Right forelimb (tissue), 1 donor: Measurements from ENCODE around the gene TSPAN17.

Experiments
- DNase-seq: peaks from one replicate; pipeline ENCODE4 v3.0.0-alpha.2; 2018

The TSPAN17 gene

DNA sequence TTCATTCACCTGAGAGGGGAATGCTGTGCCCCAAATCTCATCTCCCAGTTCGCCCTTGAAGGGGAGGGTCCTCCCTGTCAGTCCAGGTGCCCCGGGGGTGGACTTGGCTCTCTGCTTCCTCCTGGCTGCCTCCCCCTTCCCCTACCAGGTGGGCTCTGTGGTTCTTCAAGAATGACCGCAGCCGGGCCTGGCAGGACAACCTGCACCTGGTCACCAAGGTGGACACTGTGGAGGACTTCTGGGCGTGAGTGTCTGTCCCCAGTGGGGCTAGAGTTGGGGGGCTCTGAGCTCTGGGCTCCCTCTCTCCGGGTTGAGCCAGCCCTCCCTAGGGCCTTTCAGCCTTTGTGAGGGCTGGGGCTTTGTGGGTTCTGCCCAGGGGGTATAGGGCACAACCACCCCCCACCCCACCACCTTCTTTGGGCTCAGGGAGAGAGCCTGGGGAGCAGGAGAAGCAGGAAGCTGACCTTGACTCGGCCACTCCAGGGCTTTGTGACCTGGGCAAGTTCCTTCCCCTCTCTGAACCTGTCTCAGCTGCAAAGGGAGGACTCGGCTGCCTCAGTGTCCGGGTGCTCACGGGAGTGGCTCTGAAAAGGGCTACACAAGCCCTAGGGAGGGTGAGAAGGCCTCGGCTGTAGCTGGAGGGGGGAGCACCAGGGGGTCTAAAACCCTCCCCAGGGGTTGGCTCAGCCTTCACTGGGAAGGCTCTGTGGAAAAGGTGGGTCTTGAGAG is 3.6 kb upstream of the TSPAN17 start:
- no peak for DNase-seq

DNA sequence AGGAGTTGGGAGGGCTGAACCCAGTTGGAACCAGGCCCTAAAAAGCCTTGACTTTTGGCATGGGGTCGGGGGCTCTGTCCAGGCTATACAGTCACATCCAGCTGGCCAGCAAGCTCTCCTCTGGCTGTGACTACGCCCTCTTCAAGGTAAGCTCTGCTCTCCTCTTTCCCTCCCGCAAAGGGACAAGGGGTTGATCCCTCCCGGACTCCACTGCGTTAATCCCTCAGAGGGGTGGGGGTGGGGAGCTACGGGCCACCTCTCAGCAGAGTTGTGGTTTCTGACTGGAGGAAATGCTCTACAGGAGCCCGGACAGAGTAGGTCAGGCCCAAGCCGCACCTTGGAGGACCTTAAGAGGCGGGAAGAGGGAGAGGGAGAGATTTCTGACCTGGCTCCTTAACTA is 3.0 kb upstream of the TSPAN17 start:
- no peak for DNase-seq

GRCh38 chr5:176644878-176645670 is 2.2 kb upstream of the TSPAN17 start:
- DNase-seq, result no peak

DNA sequence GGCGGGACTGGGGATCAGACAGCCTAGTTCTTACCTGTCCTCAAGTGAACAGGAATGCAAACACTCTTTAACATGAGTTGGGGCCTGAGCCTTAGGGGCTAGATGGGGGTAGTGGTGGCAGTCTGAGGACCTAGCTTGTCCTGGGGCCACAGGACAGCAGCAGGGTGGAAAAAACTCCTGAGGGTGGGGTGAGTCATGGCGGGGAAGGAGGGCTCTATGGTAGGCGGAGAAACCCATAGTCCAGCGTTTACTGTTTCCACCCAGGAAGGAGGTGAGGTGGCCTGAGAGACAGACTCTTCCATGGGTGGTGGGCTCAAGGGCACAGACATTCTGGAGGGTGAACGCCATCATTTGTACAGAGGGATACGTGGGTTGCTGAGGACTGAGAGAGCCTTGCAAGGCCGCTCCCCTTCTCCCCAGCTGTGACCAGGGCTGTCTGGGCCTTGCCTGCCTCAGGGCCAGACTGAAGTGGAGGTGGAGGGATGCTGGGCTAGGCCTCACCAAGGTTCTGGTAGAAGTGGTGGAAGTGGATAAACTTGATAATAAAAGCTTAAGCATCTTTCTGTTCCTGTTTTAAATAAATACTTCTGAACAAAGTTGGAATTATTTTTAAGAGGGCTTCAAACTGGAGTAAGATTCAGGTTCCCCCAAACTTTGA is 1.1 kb upstream of the TSPAN17 start:
- DNase-seq, result no peak

DNA sequence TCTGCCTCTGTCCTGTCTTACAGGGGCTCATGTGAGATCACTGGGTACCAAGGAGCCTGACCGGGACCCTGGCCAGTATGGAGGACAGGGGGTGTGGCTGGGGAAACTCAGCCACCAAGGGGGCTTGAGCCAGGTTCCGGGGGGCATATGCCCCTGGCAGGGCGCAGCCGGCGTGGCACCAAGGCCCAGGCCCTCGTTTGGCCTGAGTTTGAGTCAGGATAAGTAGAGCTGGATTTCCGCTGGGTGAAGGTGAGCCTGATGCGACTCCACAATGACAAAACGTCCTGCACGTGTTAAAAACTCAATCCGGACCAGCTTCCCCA is 616 bp upstream of the TSPAN17 start:
- DNase-seq, result no peak

GRCh38 chr5:176647843-176648473 is 674 bp downstream of the TSPAN17 start:
- DNase-seq, result no peak

DNA sequence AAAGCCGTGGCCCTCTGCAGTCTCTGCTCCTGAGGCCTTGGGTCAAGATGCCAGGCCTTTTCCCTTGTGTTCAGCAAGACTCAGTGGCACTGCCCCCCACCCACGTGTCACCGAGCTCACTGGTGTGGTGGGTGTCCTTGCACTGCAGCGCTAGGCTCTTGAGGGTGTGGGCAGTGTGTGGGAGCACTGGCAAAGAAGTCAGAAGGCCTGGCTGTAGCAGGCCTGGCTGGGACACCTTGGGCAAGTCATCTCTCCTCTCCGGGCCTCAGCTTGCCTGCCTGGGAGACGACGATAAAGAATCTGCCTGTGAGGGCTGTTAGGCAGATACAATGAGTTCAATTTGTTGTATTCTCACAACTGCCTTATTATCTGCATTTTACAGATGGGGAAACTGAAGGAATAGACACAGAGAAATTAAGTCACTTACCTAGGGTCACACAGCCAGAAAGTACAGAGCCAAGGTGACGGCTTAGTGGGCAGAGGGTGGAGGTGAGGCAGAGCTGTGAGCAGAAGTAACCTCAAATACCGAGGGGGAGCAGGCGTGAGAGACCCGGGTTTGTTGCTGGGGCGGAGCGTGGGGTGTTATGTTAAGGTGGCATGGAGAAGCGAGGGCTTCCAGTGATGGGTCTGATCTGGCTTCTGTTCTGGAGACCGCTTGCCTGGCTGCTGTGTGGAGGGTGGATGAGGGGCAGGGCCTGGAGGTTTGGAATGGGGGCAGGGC is 1.4 kb downstream of the TSPAN17 start:
- no peak for DNase-seq

GRCh38 chr5:176650354-176650884 is 3.1 kb downstream of the TSPAN17 start:
- DNase-seq, result no peak

DNA sequence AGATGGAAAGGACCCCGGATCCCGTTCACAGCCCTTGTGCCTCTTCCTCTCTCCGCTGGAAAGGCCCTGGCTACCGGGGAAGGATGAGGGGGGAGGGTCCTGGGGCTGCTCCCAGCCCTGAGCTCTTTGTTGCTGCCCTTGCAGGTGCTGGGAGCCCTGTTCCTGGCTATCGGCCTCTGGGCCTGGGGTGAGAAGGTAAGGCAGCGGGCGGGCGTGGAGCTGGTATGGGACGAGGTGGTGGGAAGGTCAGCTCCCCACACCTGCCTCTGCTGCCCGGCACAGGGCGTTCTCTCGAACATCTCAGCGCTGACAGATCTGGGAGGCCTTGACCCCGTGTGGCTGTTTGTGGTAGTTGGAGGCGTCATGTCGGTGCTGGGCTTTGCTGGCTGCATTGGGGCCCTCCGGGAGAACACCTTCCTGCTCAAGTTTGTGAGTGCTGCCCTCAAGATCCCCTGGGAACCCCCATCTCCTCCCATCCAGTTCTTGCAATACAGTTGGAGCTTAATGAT is 4.2 kb downstream of the TSPAN17 start:
- no peak for DNase-seq

GRCh38 chr5:176652136-176652535 is 4.9 kb downstream of the TSPAN17 start:
- no peak for DNase-seq

- DNase-seq, result no peak
Observed at GRCh38 chr5:176653401-176654385, 6.4 kb downstream of the TSPAN17 start.

- DNase-seq, result no peak
Observed at GRCh38 chr5:176654856-176655255, 7.6 kb downstream of the TSPAN17 start.

DNA sequence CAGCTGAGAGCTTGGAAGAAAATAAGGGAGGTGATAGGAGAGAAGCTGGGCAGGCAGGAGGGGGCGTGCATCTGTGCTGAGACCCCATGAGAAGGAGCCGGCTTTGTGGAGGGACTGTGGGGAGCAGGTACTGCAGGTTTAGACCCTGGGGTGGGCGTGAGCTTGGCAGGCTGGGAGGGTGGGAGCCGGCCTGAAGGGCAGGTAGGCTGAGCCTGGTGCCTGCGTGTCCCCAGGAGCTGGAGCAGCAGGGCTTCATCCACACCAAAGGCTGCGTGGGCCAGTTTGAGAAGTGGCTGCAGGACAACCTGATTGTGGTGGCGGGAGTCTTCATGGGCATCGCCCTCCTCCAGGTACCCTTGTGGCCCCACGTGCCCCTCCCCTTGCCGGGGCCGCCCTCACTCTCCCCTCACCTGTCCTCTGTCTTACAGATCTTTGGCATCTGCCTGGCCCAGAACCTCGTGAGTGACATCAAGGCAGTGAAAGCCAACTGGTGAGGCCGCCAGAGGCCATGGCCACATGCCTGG is 9.2 kb downstream of the TSPAN17 start:
- no peak for DNase-seq

DNA sequence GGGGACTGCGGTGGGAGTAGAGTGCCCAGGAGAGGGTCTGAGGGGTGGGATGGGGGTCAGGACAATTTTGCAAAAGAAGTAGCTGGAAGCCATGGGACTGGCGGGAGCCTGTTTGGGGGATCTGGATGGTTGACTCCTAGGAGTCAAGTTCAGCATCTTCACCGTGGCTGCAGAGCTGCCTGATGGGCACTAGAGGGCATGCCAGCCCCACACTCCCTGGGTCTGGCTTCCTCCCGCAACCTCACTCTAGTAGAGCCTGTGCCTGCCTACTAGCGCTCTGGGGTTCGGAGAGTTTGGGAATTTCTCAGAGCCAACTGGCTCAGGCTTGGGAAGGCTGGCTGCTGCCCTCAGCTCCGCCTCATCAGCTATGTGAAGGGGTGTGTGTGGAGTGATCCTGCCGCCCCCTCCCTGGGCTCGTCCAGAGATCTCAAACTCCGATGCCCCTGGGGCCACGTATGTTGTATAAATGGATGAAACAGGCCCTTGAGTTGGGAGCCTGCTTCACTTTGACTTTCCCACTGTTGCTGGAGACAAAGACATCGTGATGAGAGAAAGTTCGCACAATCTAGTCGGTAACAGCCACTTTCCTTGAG is 10.8 kb downstream of the TSPAN17 start:
- peak; percentile 75 for DNase-seq

GRCh38 chr5:176658817-176659511 is 11.7 kb downstream of the TSPAN17 start:
- DNase-seq, result no peak

- no peak for DNase-seq
Observed at GRCh38 chr5:176659512-176659839, 12.2 kb downstream of the TSPAN17 start.

- no peak for DNase-seq
Observed at GRCh38 chr5:176659860-176660461, 12.7 kb downstream of the TSPAN17 start.

DNA sequence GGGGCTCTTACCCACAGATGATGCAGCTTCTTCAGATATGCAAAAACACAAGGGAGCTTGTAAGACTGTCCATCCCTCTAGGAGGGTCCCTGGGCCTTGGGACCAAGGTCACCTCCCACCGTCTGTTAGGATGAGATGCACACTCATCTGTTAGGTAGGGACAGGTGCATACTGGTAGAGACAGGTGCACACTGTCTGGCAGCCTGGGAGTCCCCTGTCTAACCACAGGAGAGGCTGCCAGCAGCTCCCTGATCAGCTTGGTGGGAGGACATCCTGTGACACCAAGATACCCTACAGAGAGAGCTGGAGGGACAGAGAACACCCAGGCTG is 13.2 kb downstream of the TSPAN17 start:
- no peak for DNase-seq

DNA sequence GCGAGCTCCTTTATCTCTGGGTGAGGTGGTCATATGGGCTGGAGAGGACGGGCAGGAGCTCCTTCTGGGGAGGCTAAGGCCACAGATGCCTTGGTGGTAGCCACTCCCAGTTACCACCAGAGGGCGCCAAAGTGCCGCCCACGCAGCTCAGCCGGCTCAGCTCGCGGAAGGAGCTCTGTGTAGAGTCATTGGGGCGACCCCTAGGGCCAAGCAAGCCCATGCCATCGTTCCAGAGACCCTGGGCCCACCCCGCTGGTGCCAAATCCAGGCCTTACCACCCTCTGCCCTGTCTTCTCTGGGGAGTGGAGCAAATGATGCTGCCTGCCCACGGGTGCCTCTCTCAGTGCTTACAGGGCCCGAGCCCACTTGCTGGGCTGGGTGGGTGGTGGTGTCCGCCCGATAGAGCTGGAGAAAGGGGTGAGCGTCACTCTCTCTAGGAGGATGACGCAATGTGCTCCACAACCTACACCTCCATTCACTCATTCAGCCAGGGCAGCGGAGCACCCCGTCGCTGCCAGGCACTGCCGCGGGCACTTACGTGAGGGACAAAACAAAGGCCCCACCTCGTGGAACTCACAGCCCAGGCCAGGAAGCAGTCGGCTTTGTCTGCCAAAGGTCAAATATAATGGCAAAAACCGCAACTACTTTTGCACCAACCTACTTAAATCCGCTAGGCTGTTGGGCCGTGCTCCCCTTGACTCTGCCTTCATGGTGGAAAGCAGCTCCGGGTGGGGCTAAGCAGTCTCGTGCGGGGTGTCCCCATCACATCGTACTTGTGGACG is 13.8 kb downstream of the TSPAN17 start:
- peak; percentile 85 for DNase-seq
